Eye (tissue), 1 donor: ENCODE measurements around the gene UBE3B.

Experiments used
- DNase-seq: peaks from one replicate; pipeline ENCODE4 v3.0.0-alpha.2; 2015

UBE3B gene

GRCh38 chr12:109580684-109581333, 103.4 kb downstream of the UBE3B start:
- DNase-seq, result no peak

GRCh38 chr12:109581334-109581691, 103.9 kb downstream of the UBE3B start:
- no peak for DNase-seq

GRCh38 chr12:109581856-109582255, 104.4 kb downstream of the UBE3B start:
- no peak for DNase-seq

- DNase-seq, result no peak
Measured at GRCh38 chr12:109582636-109583035, 105.2 kb downstream of the UBE3B start.

GRCh38 chr12:109583733-109584132, 106.3 kb downstream of the UBE3B start:
- DNase-seq, result no peak
